Kidney epithelial cell (primary cell): ENCODE data around the gene SETD2. TPM values are rescaled to one million over a fixed set of nuclear protein-coding genes. Genes with fewer than 3 reads are reported as not detected.
"Not testable (repeated sequence)": the region's sequence is repeated elsewhere in the genome, so short reads cannot be mapped to it uniquely, and the experiment has no call there.

Experiments
- DNase-seq: peaks from one replicate; pipeline ENCODE4 v3.0.0-alpha.2; 2010; ENCODE audit warnings: low read depth
- H3K27me3 ChIP-seq: 2 replicates; pipeline ENCODE4 v1.6.0; 2011; ENCODE audit warnings: low read length; ENCODE audit not compliant: control insufficient read depth, insufficient read depth
- H3K36me3 ChIP-seq: 2 replicates; pipeline ENCODE4 v1.5.1; 2011; ENCODE audit warnings: low read length; ENCODE audit not compliant: control insufficient read depth, insufficient read depth
- H3K4me3 ChIP-seq: 2 replicates; pipeline ENCODE4 v1.5.1; 2011; ENCODE audit warnings: low read depth, mild to moderate bottlenecking, control low read depth, low read length
- CTCF ChIP-seq: IDR thresholded peaks from 2 replicates; pipeline ENCODE4 v1.5.1; 2011; ENCODE audit warnings: mild to moderate bottlenecking, moderate library complexity, low read length, control low read depth, inconsistent platforms; ENCODE audit not compliant: insufficient read depth, poor library complexity, severe bottlenecking
- total RNA-seq: library from RNA; depleted of rRNA; stranded (reverse); fragments of >200 nt; gene quantifications from 2 replicates; pipeline ENCODE4 v1.2.3, GENCODE V29; 2015

The SETD2 gene
- 25.0 and 31.1 TPM in 2 replicates for total RNA-seq

- peak; percentile 71 for DNase-seq
- no peaks in the 10 kb centered on the region for H3K27me3 ChIP-seq
- TF ChIP-seq CTCF = peak; percentile 37
- no peaks in the 10 kb centered on the region for H3K36me3 ChIP-seq
- peak within 1 kb of the TSS; percentile 98 for H3K4me3 ChIP-seq
These were observed at the start of gene SETD2 for GRCh38 chr3:47164007-47164881. Gene SETD2, minus strand, starts transcription at chr3:47164113. Its CDS starts 189 bp downstream, at chr3:47163924.

- no peak overlapping the region for H3K4me3 ChIP-seq
- no peak for TF ChIP-seq CTCF
- no peaks in the 10 kb centered on the region for H3K36me3 ChIP-seq
- DNase-seq = no peak
- H3K27me3 ChIP-seq = no peaks in the 10 kb centered on the region
These were observed 47.0 kb upstream of the SETD2 start for GRCh38 chr3:47210863-47211405.

GRCh38 chr3:47206022-47206421 lies 42.1 kb upstream of the SETD2 start:
- not testable (repeated sequence) for H3K36me3 ChIP-seq, H3K27me3 ChIP-seq, DNase-seq, H3K4me3 ChIP-seq

GRCh38 chr3:47204875-47205274 lies 41.0 kb upstream of the SETD2 start:
- Histone ChIP-seq H3K36me3 (no peaks in the 10 kb centered on the region), H3K4me3 (no peak overlapping the region), H3K27me3 (no peaks in the 10 kb centered on the region)
- no peak for TF ChIP-seq CTCF
- no peak for DNase-seq

GRCh38 chr3:47202542-47202941 lies 38.6 kb upstream of the SETD2 start:
- H3K27me3 ChIP-seq = no peaks in the 10 kb centered on the region
- DNase-seq = no peak
- no peak overlapping the region for H3K4me3 ChIP-seq
- no peaks in the 10 kb centered on the region for H3K36me3 ChIP-seq
- TF ChIP-seq CTCF = no peak

GRCh38 chr3:47197287-47197686 lies 33.4 kb upstream of the SETD2 start:
- no peak for TF ChIP-seq CTCF
- DNase-seq = no peak
- no peaks in the 10 kb centered on the region for H3K36me3 ChIP-seq
- H3K4me3 ChIP-seq = no peak overlapping the region
- H3K27me3 ChIP-seq = no peaks in the 10 kb centered on the region
